ENCODE measurements around the gene TNFAIP2. TPM values are rescaled to one million over a fixed set of nuclear protein-coding genes. Genes with fewer than 3 reads are reported as not detected.
"Not testable (repeated sequence)": the region's sequence is repeated elsewhere in the genome, so short reads cannot be mapped to it uniquely, and the experiment has no call there.

Gene TNFAIP2
- total RNA-seq, 2 experiments from 2014 or later: 0.10 to 0.85 TPM

GRCh38 chr14:103140316-103141109 lies 17.3 kb downstream of the TNFAIP2 start:
- H3K27me3 Mint-ChIP-seq: peaks cover 48% of the 10 kb centered on the region
- no peak overlapping the region for H3K4me3 Mint-ChIP-seq

GRCh38 chr14:103141117-103141796 lies 18.0 kb downstream of the TNFAIP2 start:
- H3K27ac Mint-ChIP-seq: no peak overlapping the region
- no peaks in the 10 kb centered on the region for H3K36me3 Mint-ChIP-seq
- no peak overlapping the region for H3K4me3 Mint-ChIP-seq
- peaks cover 4% of the 10 kb centered on the region for H3K4me1 Mint-ChIP-seq
- no peaks in the 10 kb centered on the region for H3K9me3 Mint-ChIP-seq
- peak; percentile 30 for DNase-seq
- peaks cover 48% of the 10 kb centered on the region for H3K27me3 Mint-ChIP-seq

More at GRCh38 chr14:103140316-103141109, 17.3 kb downstream of the TNFAIP2 start:
- no peaks in the 10 kb centered on the region for H3K36me3 Mint-ChIP-seq
- H3K27ac Mint-ChIP-seq: no peak overlapping the region
- no peak for DNase-seq
- peaks cover 4% of the 10 kb centered on the region for H3K4me1 Mint-ChIP-seq
- no peaks in the 10 kb centered on the region for H3K9me3 Mint-ChIP-seq

DNA sequence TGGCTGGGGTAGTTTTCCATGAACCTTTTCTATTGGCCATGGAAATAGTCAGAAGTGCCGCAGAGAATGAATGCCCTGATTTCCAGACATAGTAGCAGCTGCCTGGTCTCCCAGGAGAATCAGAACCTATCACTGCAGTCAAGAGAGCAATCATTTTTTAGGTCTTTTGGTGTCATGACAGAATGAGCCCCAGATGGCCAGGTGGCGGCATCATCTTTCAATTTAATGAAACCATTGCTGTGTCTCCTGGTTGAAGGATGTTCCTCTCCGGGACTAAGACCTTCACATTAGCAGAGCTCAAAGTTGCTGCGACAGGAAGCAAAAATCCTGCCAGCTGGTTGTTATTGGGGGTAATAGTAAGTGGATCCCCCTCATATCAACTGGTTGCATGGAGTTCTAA lies 18.8 kb downstream of the TNFAIP2 start:
- Mint-ChIP-seq H3K27ac (no peak overlapping the region), H3K9me3 (no peaks in the 10 kb centered on the region), H3K36me3 (no peaks in the 10 kb centered on the region), H3K27me3 (peaks cover 54% of the 10 kb centered on the region), H3K4me1 (peaks cover 4% of the 10 kb centered on the region), H3K4me3 (no peak overlapping the region)
- DNase-seq: no peak

GRCh38 chr14:103142721-103143302 lies 19.6 kb downstream of the TNFAIP2 start:
- no peak overlapping the region for H3K27ac Mint-ChIP-seq
- peaks cover 4% of the 10 kb centered on the region for H3K4me1 Mint-ChIP-seq
- no peak overlapping the region for H3K4me3 Mint-ChIP-seq
- no peaks in the 10 kb centered on the region for H3K36me3 Mint-ChIP-seq
- H3K27me3 Mint-ChIP-seq: peaks cover 57% of the 10 kb centered on the region
- H3K9me3 Mint-ChIP-seq: no peaks in the 10 kb centered on the region
- no peak for DNase-seq

DNA sequence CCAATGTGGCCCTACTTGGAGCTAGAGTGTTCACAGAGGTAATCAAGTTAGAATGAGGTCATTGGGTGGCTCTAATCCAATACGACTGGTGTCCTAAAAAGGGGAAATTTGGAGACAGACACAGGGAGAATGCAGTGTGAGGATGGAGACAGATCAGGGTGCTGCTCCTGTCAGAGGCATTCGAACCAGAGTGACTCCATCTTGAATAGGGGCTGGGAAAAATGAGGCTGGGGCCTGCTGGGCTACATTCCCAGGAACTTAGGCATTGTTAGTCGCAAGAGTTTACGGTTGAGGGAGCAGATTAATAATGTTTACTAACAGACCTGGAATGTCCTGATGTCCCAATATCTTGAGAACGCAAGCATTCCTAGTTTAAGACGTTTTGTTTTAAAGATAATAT lies 20.2 kb downstream of the TNFAIP2 start:
- Mint-ChIP-seq H3K27ac (no peak overlapping the region), H3K4me1 (peaks cover 4% of the 10 kb centered on the region), H3K27me3 (peaks cover 60% of the 10 kb centered on the region), H3K36me3 (no peaks in the 10 kb centered on the region), H3K9me3 (no peaks in the 10 kb centered on the region), H3K4me3 (no peak overlapping the region)
- no peak for DNase-seq

DNA sequence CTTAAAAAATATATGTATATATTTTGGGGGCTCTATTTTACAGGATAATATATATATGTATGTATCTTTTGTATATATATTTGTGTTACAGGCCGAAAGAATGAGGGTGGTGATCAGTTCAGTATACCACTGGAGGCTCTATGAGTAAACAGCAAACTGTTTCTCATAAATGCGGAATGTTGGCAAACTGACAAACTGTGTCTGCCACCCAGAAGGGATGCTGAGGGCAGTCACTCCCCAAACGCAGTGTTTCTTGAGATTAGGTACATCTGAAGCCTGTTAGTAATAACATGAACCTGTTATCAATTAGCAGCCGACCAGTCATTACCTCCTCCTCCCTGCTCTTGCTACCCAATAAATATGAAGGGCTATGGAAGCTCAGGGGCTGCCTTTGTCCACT lies 20.8 kb downstream of the TNFAIP2 start:
- no peak for DNase-seq
- Mint-ChIP-seq H3K36me3 (no peaks in the 10 kb centered on the region), H3K9me3 (no peaks in the 10 kb centered on the region), H3K27me3 (peaks cover 60% of the 10 kb centered on the region), H3K27ac (no peak overlapping the region), H3K4me3 (no peak overlapping the region), H3K4me1 (peaks cover 4% of the 10 kb centered on the region)

GRCh38 chr14:103146141-103146709 lies 23.0 kb downstream of the TNFAIP2 start:
- peaks cover 3% of the 10 kb centered on the region for H3K4me1 Mint-ChIP-seq
- H3K27me3 Mint-ChIP-seq: peaks cover 46% of the 10 kb centered on the region
- no peaks in the 10 kb centered on the region for H3K9me3 Mint-ChIP-seq
- DNase-seq: no peak
- H3K36me3 Mint-ChIP-seq: no peaks in the 10 kb centered on the region
- no peak overlapping the region for H3K4me3 Mint-ChIP-seq
- H3K27ac Mint-ChIP-seq: no peak overlapping the region

- Mint-ChIP-seq H3K27ac (no peak overlapping the region), H3K9me3 (no peaks in the 10 kb centered on the region), H3K36me3 (no peaks in the 10 kb centered on the region), H3K4me1 (no peaks in the 10 kb centered on the region), H3K27me3 (peaks cover 17% of the 10 kb centered on the region), H3K4me3 (no peak overlapping the region)
- no peak for DNase-seq
Measured at GRCh38 chr14:103149351-103150237, 26.3 kb downstream of the TNFAIP2 start.

- H3K4me1 Mint-ChIP-seq: no peaks in the 10 kb centered on the region
- H3K27ac Mint-ChIP-seq: no peak overlapping the region
- no peak overlapping the region for H3K4me3 Mint-ChIP-seq
- H3K9me3 Mint-ChIP-seq: no peaks in the 10 kb centered on the region
- H3K36me3 Mint-ChIP-seq: no peaks in the 10 kb centered on the region
- H3K27me3 Mint-ChIP-seq: peaks cover 16% of the 10 kb centered on the region
- DNase-seq: no peak
Measured at GRCh38 chr14:103151270-103151945, 28.1 kb downstream of the TNFAIP2 start.

GRCh38 chr14:103155010-103155409 lies 31.7 kb downstream of the TNFAIP2 start:
- Mint-ChIP-seq H3K36me3 (no peaks in the 10 kb centered on the region), H3K4me3 (no peak overlapping the region), H3K27me3 (no peaks in the 10 kb centered on the region), H3K4me1 (no peaks in the 10 kb centered on the region), H3K27ac (no peak overlapping the region), H3K9me3 (no peaks in the 10 kb centered on the region)
- DNase-seq: no peak

DNA sequence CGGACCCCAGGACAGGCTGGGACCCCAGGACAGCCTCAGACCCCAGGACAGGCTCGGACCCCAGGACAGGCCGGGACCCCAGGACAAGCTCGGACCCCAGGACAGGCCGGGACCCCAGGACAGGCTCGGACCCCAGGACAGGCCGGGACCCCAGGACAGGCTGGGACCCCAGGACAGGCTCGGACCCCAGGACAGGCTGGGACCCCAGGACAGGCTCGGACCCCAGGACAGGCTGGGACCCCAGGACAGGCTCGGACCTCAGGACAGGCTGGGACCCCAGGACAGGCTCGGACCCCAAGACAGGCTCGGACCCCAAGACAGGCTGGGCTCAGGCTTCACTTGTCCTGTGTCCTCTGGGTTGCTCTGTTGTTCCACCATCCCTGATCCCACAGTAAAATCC lies 32.2 kb downstream of the TNFAIP2 start:
- not testable (repeated sequence) for H3K9me3 Mint-ChIP-seq, H3K4me3 Mint-ChIP-seq, H3K27me3 Mint-ChIP-seq, H3K4me1 Mint-ChIP-seq, DNase-seq, H3K36me3 Mint-ChIP-seq, H3K27ac Mint-ChIP-seq

- Mint-ChIP-seq H3K4me3 (no peak overlapping the region), H3K27me3 (no peaks in the 10 kb centered on the region), H3K36me3 (no peaks in the 10 kb centered on the region), H3K9me3 (no peaks in the 10 kb centered on the region), H3K27ac (no peak overlapping the region), H3K4me1 (peaks cover 2% of the 10 kb centered on the region)
- DNase-seq: no peak
Measured at GRCh38 chr14:103155826-103156394, 32.6 kb downstream of the TNFAIP2 start.

DNA sequence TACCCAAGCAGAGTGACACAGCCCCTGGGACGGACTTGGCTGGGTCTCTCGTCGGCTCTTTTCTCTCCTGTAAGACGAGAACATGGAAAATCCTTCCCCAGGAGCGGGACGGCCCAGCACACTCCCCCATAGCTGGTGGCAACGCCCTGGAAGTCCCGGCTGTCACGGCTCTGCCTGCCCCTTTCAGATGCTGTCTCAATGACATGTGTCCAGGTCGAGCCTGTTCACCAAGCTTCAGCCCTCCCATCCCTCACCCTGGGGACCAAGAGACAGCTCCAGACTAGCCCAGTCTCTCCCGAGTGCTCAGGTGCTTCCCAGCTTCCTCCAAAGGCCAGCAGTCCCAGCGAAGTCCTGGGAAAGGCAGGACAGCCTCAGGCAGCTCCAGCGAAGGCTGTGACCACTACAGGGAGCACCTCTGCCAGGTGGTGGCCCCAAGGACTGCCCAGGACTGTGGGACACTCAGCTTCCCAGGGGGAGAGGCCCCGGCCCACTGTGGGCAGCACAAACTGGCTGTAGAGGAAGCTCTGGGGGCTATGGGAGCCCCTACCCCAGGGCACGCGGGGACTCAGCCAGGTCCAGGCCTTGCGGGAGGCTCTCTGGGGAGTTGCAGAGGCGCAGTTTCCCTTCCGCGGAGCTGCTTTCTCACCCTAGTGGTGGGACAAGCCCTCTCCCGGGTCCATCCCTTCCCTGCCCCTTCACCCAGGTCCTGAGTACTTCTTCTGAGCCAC lies 33.6 kb downstream of the TNFAIP2 start:
- no peak overlapping the region for H3K4me3 Mint-ChIP-seq
- no peaks in the 10 kb centered on the region for H3K36me3 Mint-ChIP-seq
- peaks cover 4% of the 10 kb centered on the region for H3K4me1 Mint-ChIP-seq
- H3K9me3 Mint-ChIP-seq: no peaks in the 10 kb centered on the region
- DNase-seq: no peak
- no peak overlapping the region for H3K27ac Mint-ChIP-seq
- no peaks in the 10 kb centered on the region for H3K27me3 Mint-ChIP-seq
